ENCODE data around the gene MICU2.

DNA sequence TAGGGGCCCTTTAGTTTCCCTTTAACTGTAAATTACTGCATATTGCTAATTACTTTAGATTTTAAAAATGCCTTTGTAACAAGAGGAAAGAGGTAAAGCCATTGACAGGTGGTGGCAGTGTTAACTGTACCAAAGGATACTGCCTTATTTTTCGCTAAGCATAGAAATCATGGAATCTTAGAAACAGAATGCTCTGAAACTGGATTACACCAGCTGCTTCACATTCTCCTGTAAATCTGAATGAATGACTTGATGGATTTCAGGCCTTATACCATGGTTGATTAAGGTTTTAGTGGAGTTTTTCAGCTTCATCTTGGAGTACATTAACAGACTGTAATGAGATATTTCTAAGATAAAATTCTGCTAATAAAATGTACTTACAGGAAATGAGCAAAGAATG, 25.2 kb downstream of the MICU2 start:
- TF ChIP-seq, protein P1, sequence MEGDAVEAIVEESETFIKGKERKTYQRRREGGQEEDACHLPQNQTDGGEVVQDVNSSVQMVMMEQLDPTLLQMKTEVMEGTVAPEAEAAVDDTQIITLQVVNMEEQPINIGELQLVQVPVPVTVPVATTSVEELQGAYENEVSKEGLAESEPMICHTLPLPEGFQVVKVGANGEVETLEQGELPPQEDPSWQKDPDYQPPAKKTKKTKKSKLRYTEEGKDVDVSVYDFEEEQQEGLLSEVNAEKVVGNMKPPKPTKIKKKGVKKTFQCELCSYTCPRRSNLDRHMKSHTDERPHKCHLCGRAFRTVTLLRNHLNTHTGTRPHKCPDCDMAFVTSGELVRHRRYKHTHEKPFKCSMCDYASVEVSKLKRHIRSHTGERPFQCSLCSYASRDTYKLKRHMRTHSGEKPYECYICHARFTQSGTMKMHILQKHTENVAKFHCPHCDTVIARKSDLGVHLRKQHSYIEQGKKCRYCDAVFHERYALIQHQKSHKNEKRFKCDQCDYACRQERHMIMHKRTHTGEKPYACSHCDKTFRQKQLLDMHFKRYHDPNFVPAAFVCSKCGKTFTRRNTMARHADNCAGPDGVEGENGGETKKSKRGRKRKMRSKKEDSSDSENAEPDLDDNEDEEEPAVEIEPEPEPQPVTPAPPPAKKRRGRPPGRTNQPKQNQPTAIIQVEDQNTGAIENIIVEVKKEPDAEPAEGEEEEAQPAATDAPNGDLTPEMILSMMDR (IDR thresholded peaks at IDR 0.05; ENCODE audit: low read length): no peak
- TF ChIP-seq EZH2 (IDR thresholded peaks at IDR 0.05; ENCODE audit: borderline replicate concordance, low read length): no peak
